Rectal smooth muscle tissue (tissue), 1 donor: Measurements from ENCODE around the gene ZFAND4.
"Not testable (repeated sequence)": the region's sequence is repeated elsewhere in the genome, so short reads cannot be mapped to it uniquely, and the experiment has no call there.

ENCODE experiments used
- H3K27ac ChIP-seq: one replicate; pipeline ENCODE4 v1.7.0; 2013; ENCODE audit warnings: low read depth, low read length, inconsistent platforms
- H3K27me3 ChIP-seq: one replicate; pipeline ENCODE4 v1.7.0; 2013; ENCODE audit warnings: low read length; ENCODE audit not compliant: control insufficient read depth, insufficient read depth
- H3K36me3 ChIP-seq: one replicate; pipeline ENCODE4 v1.7.0; 2013; ENCODE audit warnings: low read length; ENCODE audit not compliant: control insufficient read depth, insufficient read depth
- H3K4me1 ChIP-seq: one replicate; pipeline ENCODE4 v1.7.0; 2013; ENCODE audit warnings: low read length; ENCODE audit not compliant: control insufficient read depth, insufficient read depth
- H3K4me3 ChIP-seq: one replicate; pipeline ENCODE4 v1.7.0; 2013; ENCODE audit warnings: low read length
- H3K9ac ChIP-seq: one replicate; pipeline ENCODE4 v1.7.0; 2013; ENCODE audit warnings: low read length

Gene ZFAND4

GRCh38 chr10:45657033-45657926 is 15.3 kb downstream of the ZFAND4 start:
- no peak overlapping the region for H3K4me3 ChIP-seq
- H3K4me1 ChIP-seq = no peaks in the 10 kb centered on the region
- H3K27me3 ChIP-seq = no peaks in the 10 kb centered on the region
- no peaks in the 10 kb centered on the region for H3K36me3 ChIP-seq
- no peak overlapping the region for H3K9ac ChIP-seq
- H3K27ac ChIP-seq = no peak overlapping the region

GRCh38 chr10:45655219-45655618 is 17.4 kb downstream of the ZFAND4 start:
- H3K9ac ChIP-seq = no peak overlapping the region
- H3K4me1 ChIP-seq = no peaks in the 10 kb centered on the region
- no peak overlapping the region for H3K27ac ChIP-seq
- H3K36me3 ChIP-seq = no peaks in the 10 kb centered on the region
- no peaks in the 10 kb centered on the region for H3K27me3 ChIP-seq
- no peak overlapping the region for H3K4me3 ChIP-seq

- H3K27ac ChIP-seq, H3K27me3 ChIP-seq, H3K4me3 ChIP-seq, H3K36me3 ChIP-seq, H3K4me1 ChIP-seq, H3K9ac ChIP-seq: not testable (repeated sequence)
Measured at GRCh38 chr10:45654753-45655141, 17.8 kb downstream of the ZFAND4 start.

- Histone ChIP-seq H3K4me1 (no peaks in the 10 kb centered on the region), H3K27me3 (no peaks in the 10 kb centered on the region), H3K27ac (no peak overlapping the region), H3K4me3 (no peak overlapping the region), H3K9ac (no peak overlapping the region), H3K36me3 (no peaks in the 10 kb centered on the region)
Measured at GRCh38 chr10:45653454-45653853, 19.1 kb downstream of the ZFAND4 start.

- no peaks in the 10 kb centered on the region for H3K27me3 ChIP-seq
Measured at GRCh38 chr10:45652511-45652910, 20.1 kb downstream of the ZFAND4 start.

GRCh38 chr10:45649296-45649695 is 23.3 kb downstream of the ZFAND4 start:
- H3K4me1 ChIP-seq = no peaks in the 10 kb centered on the region
- no peak overlapping the region for H3K4me3 ChIP-seq
- H3K27me3 ChIP-seq = no peaks in the 10 kb centered on the region
- no peaks in the 10 kb centered on the region for H3K36me3 ChIP-seq
- no peak overlapping the region for H3K9ac ChIP-seq
- no peak overlapping the region for H3K27ac ChIP-seq

More at GRCh38 chr10:45652511-45652910, 20.1 kb downstream of the ZFAND4 start:
- no peak overlapping the region for H3K9ac ChIP-seq
- no peak overlapping the region for H3K4me3 ChIP-seq
- no peak overlapping the region for H3K27ac ChIP-seq
- H3K36me3 ChIP-seq = no peaks in the 10 kb centered on the region
- H3K4me1 ChIP-seq = no peaks in the 10 kb centered on the region

GRCh38 chr10:45647118-45647517 is 25.5 kb downstream of the ZFAND4 start:
- H3K9ac ChIP-seq = no peak overlapping the region
- H3K27ac ChIP-seq = no peak overlapping the region
- H3K4me3 ChIP-seq = no peak overlapping the region
- H3K36me3 ChIP-seq = no peaks in the 10 kb centered on the region
- no peaks in the 10 kb centered on the region for H3K4me1 ChIP-seq
- no peaks in the 10 kb centered on the region for H3K27me3 ChIP-seq

GRCh38 chr10:45646384-45647050 is 26.1 kb downstream of the ZFAND4 start:
- no peak overlapping the region for H3K9ac ChIP-seq
- no peak overlapping the region for H3K27ac ChIP-seq
- H3K4me1 ChIP-seq = no peaks in the 10 kb centered on the region
- no peaks in the 10 kb centered on the region for H3K27me3 ChIP-seq
- no peaks in the 10 kb centered on the region for H3K36me3 ChIP-seq
- H3K4me3 ChIP-seq = no peak overlapping the region

- no peak overlapping the region for H3K4me3 ChIP-seq
- no peaks in the 10 kb centered on the region for H3K36me3 ChIP-seq
- no peaks in the 10 kb centered on the region for H3K4me1 ChIP-seq
- no peak overlapping the region for H3K27ac ChIP-seq
- no peak overlapping the region for H3K9ac ChIP-seq
- no peaks in the 10 kb centered on the region for H3K27me3 ChIP-seq
Measured at GRCh38 chr10:45644527-45644926, 28.0 kb downstream of the ZFAND4 start.

GRCh38 chr10:45640941-45641340 is 31.6 kb downstream of the ZFAND4 start:
- Histone ChIP-seq H3K4me3 (no peak overlapping the region), H3K27me3 (no peaks in the 10 kb centered on the region), H3K4me1 (no peaks in the 10 kb centered on the region), H3K9ac (no peak overlapping the region), H3K36me3 (no peaks in the 10 kb centered on the region), H3K27ac (no peak overlapping the region)

- no peak overlapping the region for H3K4me3 ChIP-seq
- no peak overlapping the region for H3K9ac ChIP-seq
- no peaks in the 10 kb centered on the region for H3K4me1 ChIP-seq
- H3K27me3 ChIP-seq = no peaks in the 10 kb centered on the region
- no peaks in the 10 kb centered on the region for H3K36me3 ChIP-seq
- H3K27ac ChIP-seq = no peak overlapping the region
Measured at GRCh38 chr10:45640049-45640448, 32.5 kb downstream of the ZFAND4 start.

GRCh38 chr10:45627412-45628048 is 45.0 kb downstream of the ZFAND4 start:
- no peak overlapping the region for H3K9ac ChIP-seq
- no peak overlapping the region for H3K27ac ChIP-seq
- no peaks in the 10 kb centered on the region for H3K36me3 ChIP-seq
- no peak overlapping the region for H3K4me3 ChIP-seq
- no peaks in the 10 kb centered on the region for H3K4me1 ChIP-seq
- no peaks in the 10 kb centered on the region for H3K27me3 ChIP-seq
